ENCODE data around the gene AP1M1.

Gene AP1M1

DNA sequence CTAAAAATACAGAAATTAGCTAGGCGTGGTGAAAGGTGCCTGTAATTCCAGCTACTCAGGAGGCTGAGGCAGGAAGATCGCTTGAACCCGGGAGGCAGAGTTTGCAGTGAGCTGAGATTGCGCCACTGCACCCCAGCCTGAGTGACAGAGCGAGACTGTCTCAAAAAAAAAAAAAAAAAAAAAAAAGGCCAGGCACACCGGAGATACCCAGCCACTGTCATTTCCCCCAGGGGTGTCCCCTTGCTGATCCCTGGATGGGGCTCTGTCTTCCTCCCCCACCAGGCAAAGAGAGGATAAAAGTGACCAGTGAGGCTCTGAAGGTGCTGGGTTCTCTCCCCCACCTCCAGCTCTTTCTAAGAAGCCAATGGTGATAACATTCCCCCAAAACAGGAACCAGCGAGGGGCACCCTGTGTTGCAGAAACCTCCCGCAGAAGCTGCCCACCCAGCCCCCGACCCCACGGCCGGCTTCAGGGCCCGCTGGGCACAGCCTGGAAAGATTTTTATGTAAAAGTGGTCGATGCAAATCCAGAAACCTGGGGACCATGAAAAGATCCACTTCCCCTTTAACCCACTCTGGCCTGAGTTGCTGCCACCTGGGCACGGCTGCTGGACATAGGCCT lies 65.5 kb downstream of the AP1M1 start:
- Histone ChIP-seq H3K27me3 (no peaks in the 10 kb centered on the region), H3K4me1 (peaks cover 3% of the 10 kb centered on the region), H3K4me3 (ENCODE audit: low read depth, low read length) (no peak overlapping the region), H3K9me3 (no peaks in the 10 kb centered on the region), H3K36me3 (no peaks in the 10 kb centered on the region)
- DNase-seq = no peak
- no peak for TF ChIP-seq CTCF (IDR thresholded peaks at IDR 0.05; ENCODE audit: low read depth, low read length)

GRCh38 chr19:16265205-16265604 lies 67.5 kb downstream of the AP1M1 start:
- Histone ChIP-seq H3K27me3 (no peaks in the 10 kb centered on the region), H3K36me3 (no peaks in the 10 kb centered on the region), H3K4me3 (ENCODE audit: low read depth, low read length) (no peak overlapping the region), H3K9me3 (no peaks in the 10 kb centered on the region), H3K4me1 (peaks cover 3% of the 10 kb centered on the region)
- no peak for TF ChIP-seq CTCF (IDR thresholded peaks at IDR 0.05; ENCODE audit: low read depth, low read length)
- DNase-seq = no peak

DNA sequence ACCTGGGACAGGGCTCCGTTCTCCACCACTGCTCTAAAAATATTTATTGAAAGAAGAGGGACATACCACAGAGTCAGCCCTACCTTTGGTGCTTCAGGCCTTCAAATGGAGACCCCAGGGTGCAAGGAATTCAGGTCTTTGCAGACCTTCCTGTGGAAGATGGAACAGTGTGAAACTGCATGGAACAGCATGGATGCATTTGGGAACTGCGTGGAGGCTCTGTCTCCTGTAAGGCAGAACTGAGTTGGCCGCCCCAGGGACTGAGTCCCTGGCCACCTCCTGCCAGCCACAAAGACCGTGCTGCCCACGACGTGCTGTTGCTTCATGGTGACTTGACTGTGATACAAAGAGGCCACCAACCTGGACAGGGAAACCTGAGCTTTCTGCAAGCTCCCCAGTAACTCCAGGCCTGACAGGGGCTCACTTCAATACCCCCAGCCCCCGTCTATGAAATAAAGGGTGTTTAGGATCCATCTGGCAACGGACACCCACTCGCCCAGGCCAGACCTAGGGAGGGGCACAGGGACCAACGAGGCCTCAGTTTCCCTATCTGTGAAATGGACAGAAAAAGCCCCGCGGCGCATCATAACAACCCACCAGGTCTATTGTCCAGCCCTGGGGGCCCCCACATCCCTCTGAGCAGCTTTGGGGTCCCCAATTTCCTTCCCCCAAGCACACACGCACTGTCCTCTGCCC lies 68.3 kb downstream of the AP1M1 start:
- DNase-seq = no peak
- Histone ChIP-seq H3K4me1 (peaks cover 3% of the 10 kb centered on the region), H3K36me3 (no peaks in the 10 kb centered on the region), H3K9me3 (no peaks in the 10 kb centered on the region), H3K4me3 (ENCODE audit: low read depth, low read length) (no peak overlapping the region), H3K27me3 (no peaks in the 10 kb centered on the region)
- TF ChIP-seq CTCF (IDR thresholded peaks at IDR 0.05; ENCODE audit: low read depth, low read length) = no peak

- Histone ChIP-seq H3K9me3 (no peaks in the 10 kb centered on the region), H3K36me3 (no peaks in the 10 kb centered on the region), H3K27me3 (no peaks in the 10 kb centered on the region), H3K4me3 (ENCODE audit: low read depth, low read length) (no peak overlapping the region), H3K4me1 (peaks cover 3% of the 10 kb centered on the region)
- no peak for DNase-seq
- no peak for TF ChIP-seq CTCF (IDR thresholded peaks at IDR 0.05; ENCODE audit: low read depth, low read length)
These were observed 68.9 kb downstream of the AP1M1 start for GRCh38 chr19:16266586-16266942.

DNA sequence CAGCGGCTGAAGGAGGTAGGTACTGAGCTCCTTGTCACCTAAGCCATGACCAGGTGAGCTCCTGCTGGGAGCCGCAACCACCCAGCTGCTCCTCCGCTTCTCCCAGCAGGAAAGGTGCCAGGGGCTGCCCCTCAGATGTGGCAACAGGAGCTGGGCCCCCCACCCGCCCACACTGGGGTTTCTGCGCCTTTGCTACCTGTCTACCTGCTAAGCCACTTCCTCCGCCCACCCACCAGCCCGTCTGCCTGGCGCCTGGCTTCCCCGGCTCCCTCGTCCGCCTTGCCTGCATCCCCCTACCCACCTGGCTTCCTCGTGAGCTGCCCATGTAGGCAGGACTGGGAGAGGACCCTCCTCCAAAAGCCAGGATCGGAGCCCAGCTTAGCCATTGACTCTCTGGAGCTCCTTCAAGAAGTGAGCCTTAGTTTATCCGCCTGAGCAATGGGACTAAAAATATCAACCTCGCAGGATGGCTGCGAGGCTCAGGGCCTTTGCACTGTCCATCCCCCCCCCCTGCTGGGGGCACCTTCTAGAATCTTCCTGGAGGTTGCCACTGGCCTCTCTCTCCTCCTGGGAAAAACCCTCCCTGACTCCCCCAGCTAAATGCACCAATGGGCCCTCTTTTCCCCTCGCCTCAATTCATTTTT lies 71.1 kb downstream of the AP1M1 start:
- DNase-seq = no peak
- Histone ChIP-seq H3K4me1 (no peaks in the 10 kb centered on the region), H3K4me3 (ENCODE audit: low read depth, low read length) (no peak overlapping the region), H3K9me3 (no peaks in the 10 kb centered on the region), H3K27me3 (no peaks in the 10 kb centered on the region), H3K36me3 (no peaks in the 10 kb centered on the region)
- no peak for TF ChIP-seq CTCF (IDR thresholded peaks at IDR 0.05; ENCODE audit: low read depth, low read length)

DNA sequence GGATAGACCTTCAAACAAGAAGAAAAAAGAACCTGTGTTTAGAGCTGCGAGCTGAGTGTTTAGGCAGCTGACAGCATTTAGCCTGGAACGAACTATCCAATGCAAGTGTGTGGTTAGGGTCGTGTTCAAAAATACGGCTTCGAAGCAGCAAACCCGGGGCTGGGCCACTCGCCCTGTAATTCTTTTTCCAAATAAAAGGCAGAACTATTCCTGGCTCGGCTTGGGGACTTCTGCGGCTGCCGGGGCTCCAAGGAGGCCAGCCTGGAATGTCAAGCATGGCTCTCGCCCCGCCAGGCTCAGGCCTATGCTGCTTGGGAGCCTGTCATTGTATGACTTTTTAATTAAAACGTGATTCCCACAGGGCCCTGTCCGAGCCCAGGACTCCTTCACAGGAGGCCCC lies 75.2 kb downstream of the AP1M1 start:
- H3K36me3 ChIP-seq = no peaks in the 10 kb centered on the region
- no peaks in the 10 kb centered on the region for H3K27me3 ChIP-seq
- H3K9me3 ChIP-seq = no peaks in the 10 kb centered on the region
- H3K4me1 ChIP-seq = no peaks in the 10 kb centered on the region
- DNase-seq = no peak
- H3K4me3 ChIP-seq (ENCODE audit: low read depth, low read length) = no peak overlapping the region
- TF ChIP-seq CTCF (IDR thresholded peaks at IDR 0.05; ENCODE audit: low read depth, low read length) = no peak

All from BE2C (cell line).